Measurements from ENCODE around the gene VIT.

Gene VIT

DNA sequence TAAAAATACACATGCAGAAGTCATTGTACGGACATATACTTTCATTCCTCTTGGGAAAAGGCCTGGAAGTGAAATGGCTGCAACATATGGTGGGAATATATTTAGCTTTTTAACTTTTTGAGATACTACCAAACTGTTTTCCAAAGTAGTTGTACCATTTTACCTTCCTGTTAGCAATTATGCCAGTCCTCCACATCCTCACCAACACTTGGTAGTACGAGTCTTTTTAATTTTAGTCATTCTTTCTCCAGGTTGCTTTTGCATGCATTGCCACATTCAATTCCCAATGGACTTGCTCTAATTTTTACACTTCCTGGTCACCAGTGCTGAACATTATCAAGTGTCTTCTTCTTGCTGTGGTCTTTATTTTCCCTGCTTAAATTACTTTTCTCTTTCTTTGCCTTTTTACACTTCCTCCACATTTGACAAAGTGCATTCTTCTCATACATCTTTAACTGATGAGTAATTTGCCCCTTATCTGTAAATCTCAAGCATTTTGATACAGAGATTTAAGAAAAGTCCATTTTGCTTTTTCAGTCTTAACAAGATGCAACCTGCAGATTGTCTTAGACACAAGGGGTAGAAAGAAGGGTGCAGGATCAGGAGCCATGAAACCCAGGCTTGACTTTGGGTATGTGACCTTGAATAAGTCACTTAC is 14.5 kb downstream of the VIT start:
- DNase-seq: no peak

DNA sequence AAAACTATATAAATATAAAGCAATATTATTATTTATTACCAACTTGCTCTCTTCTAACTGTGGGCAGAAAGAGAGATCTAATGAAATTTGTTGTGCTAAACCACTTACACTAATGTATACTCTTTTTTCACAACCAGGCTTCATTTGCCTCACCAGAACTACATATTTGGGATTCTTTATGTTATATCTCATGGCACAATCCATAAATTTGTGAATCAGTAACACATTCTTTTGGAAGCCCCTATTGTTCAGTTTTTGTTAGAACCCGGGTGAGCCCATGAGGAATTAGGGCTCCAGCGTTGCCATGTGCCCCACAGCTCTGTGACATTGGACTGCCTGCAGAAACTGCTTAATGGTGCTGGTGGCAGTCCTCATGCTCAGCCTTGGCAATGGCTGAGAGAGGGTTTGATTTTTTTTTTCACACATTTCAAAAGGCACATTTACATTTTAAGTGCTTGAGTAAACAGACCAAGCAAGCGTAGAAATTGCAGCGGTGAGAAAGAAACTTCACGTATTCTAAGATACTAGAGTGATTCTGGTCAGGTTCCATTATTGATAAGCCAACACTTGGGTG is 15.3 kb downstream of the VIT start:
- no peak for DNase-seq

DNA sequence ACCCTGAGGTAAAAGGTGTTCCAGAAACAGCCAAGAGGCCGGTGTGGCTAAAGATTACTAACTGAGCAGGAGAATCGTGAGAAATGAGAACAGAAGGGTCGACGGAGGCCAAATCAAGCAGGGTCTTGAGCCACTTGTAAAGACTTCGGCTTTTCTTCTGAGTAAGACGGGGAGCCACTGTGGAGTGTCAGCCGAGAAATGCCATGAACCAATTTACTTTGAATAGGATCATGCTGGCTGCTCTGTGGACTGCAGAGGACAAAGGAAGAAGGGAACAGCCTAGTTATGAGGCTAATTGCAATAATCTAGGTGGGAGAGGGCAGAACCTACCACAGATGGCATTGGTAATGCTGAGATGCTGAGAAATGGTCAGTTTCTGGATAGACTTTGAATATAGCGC is 16.8 kb downstream of the VIT start:
- no peak for DNase-seq

GRCh38 chr2:36716111-36716510 is 19.6 kb downstream of the VIT start:
- DNase-seq: no peak

GRCh38 chr2:36717603-36718266 is 21.2 kb downstream of the VIT start:
- DNase-seq: no peak

DNA sequence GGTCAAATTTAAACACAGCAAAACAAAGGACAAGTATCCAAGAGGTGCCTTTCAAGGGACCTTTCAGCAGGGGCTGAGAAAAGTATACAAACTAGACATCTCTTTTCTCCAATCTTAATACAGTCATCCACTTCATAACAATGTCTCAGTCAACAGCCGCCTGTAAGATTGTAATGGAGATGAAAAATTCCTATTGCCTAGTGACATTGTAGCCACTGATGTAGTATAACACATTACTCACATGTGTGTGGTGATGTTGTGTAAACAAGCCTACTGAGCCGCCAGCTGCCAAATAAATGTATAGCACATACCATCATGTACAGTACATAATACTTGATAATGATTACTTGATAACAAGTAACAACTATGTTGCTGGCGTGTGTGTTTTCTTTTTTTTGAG is 31.0 kb downstream of the VIT start:
- DNase-seq: no peak

GRCh38 chr2:36729067-36729466 is 32.6 kb downstream of the VIT start:
- no peak for DNase-seq

GRCh38 chr2:36731941-36732672 is 35.6 kb downstream of the VIT start:
- DNase-seq: no peak

GRCh38 chr2:36732673-36733036 is 36.1 kb downstream of the VIT start:
- DNase-seq: no peak

GRCh38 chr2:36733215-36733614 is 36.7 kb downstream of the VIT start:
- DNase-seq: no peak

DNA sequence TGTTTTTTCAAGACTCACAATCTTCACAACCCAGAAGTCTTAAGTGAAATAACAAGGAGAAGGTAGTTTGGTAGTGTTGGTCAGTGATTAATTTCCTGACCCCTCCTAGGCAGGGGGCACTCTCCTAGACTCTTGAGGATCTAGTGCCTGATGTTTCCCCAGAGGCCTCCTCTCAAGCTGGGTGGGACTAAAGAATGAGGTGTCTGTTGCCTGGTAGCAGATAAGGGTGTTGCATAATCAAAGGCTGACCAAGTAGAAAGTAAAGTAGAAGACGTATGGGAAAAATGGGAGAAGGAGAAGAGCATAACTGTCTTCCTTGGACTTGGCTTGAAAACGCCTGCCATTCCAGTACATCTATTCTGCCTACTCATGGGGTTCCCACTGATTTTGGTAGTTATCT is 37.8 kb downstream of the VIT start:
- no peak for DNase-seq

GRCh38 chr2:36737131-36737750 is 40.7 kb downstream of the VIT start:
- DNase-seq: no peak

DNA sequence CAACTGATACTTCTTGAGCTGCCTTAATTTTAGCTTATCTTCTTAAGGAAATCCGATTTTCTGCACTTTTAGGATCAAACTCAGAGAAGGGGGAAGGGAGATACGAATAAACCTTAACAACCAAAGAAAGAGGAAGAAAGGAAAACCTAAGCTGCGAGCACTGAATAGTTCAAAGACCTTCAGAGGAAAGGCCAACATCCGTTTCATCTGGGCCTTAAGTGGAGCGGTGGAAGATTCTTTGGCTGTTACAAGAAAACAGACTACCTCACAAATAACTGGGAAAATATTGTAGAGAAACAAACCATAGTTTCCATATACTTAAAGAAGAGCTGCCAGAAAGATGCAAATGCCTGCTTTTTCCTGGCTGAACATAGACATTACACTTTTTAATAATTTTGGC is 43.6 kb downstream of the VIT start:
- DNase-seq: no peak

- DNase-seq: no peak
Observed at GRCh38 chr2:36741188-36741837, 44.8 kb downstream of the VIT start.

DNA sequence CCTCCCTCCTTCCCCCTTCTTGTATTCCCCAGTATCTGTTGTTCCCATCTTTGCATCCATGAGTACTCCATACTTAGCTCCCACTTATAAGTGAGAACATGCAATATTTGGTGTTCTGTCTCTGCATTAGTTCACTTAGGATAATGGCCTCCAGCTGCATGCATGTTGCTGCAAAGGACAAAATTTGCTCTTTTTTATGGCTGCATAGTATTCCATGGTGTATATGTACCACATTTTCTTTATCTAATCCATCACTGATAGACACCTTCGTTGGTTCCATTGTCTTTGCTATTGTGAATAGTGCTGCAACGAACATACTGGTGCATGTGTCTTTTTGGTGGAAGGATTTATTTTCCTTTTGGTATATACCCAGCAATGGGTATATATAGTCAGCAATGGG is 47.4 kb downstream of the VIT start:
- no peak for DNase-seq

DNA sequence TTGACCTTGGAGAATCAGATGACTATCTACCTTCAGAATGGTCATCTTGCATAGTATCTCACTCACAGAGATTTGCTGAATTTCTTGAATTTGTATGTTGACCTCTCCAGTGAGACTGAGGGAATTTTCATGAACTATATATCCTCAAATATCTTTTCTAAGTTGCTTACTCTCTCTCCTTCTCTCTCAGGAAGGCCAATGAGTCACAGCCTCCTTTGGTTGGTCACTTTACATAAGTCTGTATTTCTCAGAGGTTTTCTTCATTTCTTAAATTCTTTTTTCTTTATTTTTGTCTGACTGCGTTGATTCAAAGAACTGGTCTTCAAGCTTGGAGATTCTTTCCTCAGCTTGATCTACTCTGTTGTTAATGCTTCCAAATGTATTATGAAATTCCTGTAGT is 51.7 kb downstream of the VIT start:
- no peak for DNase-seq

- DNase-seq: no peak
Observed at GRCh38 chr2:36750101-36750500, 53.6 kb downstream of the VIT start.

DNA sequence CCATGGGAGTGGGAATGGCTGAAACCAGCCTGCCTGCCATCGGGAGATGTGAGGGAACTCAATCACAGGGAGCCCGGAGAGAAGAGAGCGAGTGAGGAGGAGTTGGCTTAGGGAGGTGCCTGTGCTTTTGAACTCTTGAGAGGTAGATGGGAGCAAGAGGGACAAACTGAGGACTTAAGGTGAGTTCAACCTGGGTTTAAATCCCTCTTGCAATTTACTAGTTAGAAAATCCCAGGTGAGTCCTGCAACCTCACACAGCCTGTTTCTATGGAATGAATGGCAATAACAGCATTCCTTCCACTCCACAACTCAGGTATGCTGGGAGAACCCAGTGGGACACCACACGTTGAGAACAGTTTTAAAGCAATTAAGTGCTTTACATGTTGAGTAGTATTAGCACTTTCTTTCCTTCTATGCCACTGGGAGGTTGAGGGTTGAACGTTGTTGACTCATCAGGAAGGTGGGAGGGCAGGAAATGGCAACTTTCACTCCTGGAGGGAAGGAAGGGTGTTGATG is 57.3 kb downstream of the VIT start:
- no peak for DNase-seq

GRCh38 chr2:36754578-36754977 is 58.1 kb downstream of the VIT start:
- no peak for DNase-seq

DNA sequence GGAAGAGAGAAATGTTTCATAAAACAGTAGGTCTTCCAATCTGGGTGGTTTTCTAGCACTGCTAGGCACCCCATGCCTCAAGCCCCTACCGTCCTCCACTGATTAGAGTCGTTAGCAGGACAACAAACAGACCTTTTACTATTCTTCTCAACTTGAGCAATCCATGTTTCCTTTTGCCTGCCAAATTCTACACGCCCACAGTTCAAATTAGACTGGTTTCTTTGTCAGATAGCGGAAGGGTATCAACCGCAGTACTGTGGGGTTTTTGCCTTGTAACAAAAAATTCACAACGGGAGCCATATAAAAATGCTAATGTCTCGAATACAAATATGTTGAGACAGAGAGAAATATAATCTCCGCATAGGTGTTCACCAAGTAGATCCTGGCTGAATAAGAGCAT is 59.9 kb downstream of the VIT start:
- no peak for DNase-seq

GRCh38 chr2:36762764-36763490 is 66.4 kb downstream of the VIT start:
- DNase-seq: no peak

GRCh38 chr2:36769106-36769505 is 72.6 kb downstream of the VIT start:
- DNase-seq: no peak

All from NCI-H526 (cell line).